HCT116 (cell line): ENCODE data around the gene SMIM23.

ENCODE experiments used
- CTCF ChIP-seq, 3 experiments: fragments of 200-600 bp in 1 of 3; sonication (generic) in 1 of 3; IDR thresholded peaks in 2 of 3; conservative IDR thresholded peaks in 1 of 3; 2 replicates each; pipeline ENCODE4 v1.5.1; 2012 to 2017; ENCODE audit warnings: low read depth in 2 of 3, low read length in 2 of 3, antibody characterized with exemption in 1 of 3, borderline replicate concordance in 1 of 3, control low read depth in 1 of 3, mild to moderate bottlenecking in 1 of 3, mixed read lengths in 1 of 3, mixed run types in 1 of 3, moderate library complexity in 1 of 3; ENCODE audit not compliant: insufficient read depth in 1 of 3
- EZH2 ChIP-seq: fragments of 200-600 bp; sonication (generic); IDR thresholded peaks from 2 replicates; pipeline ENCODE4 v1.6.1; 2017; ENCODE audit warnings: antibody characterized with exemption, mixed run types
- MAX ChIP-seq: IDR thresholded peaks from 2 replicates; pipeline ENCODE4 v1.6.1; 2012
- SIN3A ChIP-seq: IDR thresholded peaks from 2 replicates; pipeline ENCODE4 v1.6.1; 2012; ENCODE audit warnings: low read depth
- SP1 ChIP-seq: IDR thresholded peaks from 2 replicates; pipeline ENCODE4 v1.6.1; 2012; ENCODE audit warnings: low read depth
- TCF7L2 ChIP-seq: IDR thresholded peaks from 2 replicates; pipeline ENCODE4 v1.7.0; 2011; ENCODE audit warnings: borderline replicate concordance, inconsistent platforms; ENCODE audit not compliant: insufficient read depth, insufficient read length; ENCODE audit errors: extremely low read depth

GRCh38 chr5:171736976-171737891, 48.4 kb upstream of the SMIM23 start:
- TF ChIP-seq MAX (no peak), TCF7L2 (no peak), SIN3A (no peak), CTCF (IDR thresholded peaks at IDR 0.05 in 2 of 3, conservative IDR thresholded peaks at IDR 0.05 in 1 of 3; ENCODE audit: borderline replicate concordance in 1 of 3, insufficient read depth in 1 of 3, low read depth in 2 of 3, low read length in 2 of 3) (no peak), EZH2 (no peak), SP1 (no peak)
